Parathyroid adenoma (tissue), 2 donors: ENCODE measurements around the gene TRPM5.
A peak's percentile ranks its signal among the peaks of the same experiment; 100 is the strongest.
"Not testable (repeated sequence)": the region's sequence is repeated elsewhere in the genome, so short reads cannot be mapped to it uniquely, and the experiment has no call there.

Experiments used
- H2AFZ ChIP-seq: fragments of 300-600 bp; sonication (generic); one replicate; pipeline ENCODE4 v1.7.0; 2017; ENCODE audit warnings: antibody characterized with exemption, mild to moderate bottlenecking
- H3K27ac ChIP-seq: fragments of 300-600 bp; sonication (generic); one replicate; pipeline ENCODE4 v1.7.0; 2017
- H3K27me3 ChIP-seq: fragments of 300-600 bp; sonication (generic); one replicate; pipeline ENCODE4 v1.7.0; 2017; ENCODE audit warnings: low read length; ENCODE audit not compliant: control insufficient read depth, insufficient read depth
- H3K36me3 ChIP-seq: fragments of 300-600 bp; sonication (generic); one replicate; pipeline ENCODE4 v1.7.0; 2017; ENCODE audit warnings: low read length; ENCODE audit not compliant: control insufficient read depth, insufficient read depth
- H3K4me1 ChIP-seq: fragments of 300-600 bp; sonication (generic); one replicate; pipeline ENCODE4 v1.7.0; 2017; ENCODE audit warnings: control low read depth
- H3K4me2 ChIP-seq: fragments of 300-600 bp; sonication (generic); one replicate; pipeline ENCODE4 v1.7.0; 2017; ENCODE audit warnings: low read length
- H3K4me3 ChIP-seq: fragments of 300-600 bp; sonication (generic); one replicate; pipeline ENCODE4 v1.7.0; 2017; ENCODE audit warnings: low read depth, low read length
- H3K79me2 ChIP-seq: fragments of 300-600 bp; sonication (generic); one replicate; pipeline ENCODE4 v1.7.0; 2017; ENCODE audit warnings: control low read depth
- H3K9ac ChIP-seq: fragments of 300-600 bp; sonication (generic); one replicate; pipeline ENCODE4 v1.7.0; 2017; ENCODE audit warnings: mild to moderate bottlenecking
- H3K9me3 ChIP-seq: fragments of 300-600 bp; sonication (generic); one replicate; pipeline ENCODE4 v1.7.0; 2017; ENCODE audit warnings: low read length; ENCODE audit not compliant: control insufficient read depth
- TF ChIP-seq, protein P1 (sequence below): fragments of 300-600 bp; sonication (generic); IDR thresholded peaks from one replicate; pipeline ENCODE4 v1.7.0; 2017; ENCODE audit warnings: antibody characterized with exemption, mild to moderate bottlenecking
- donor health status: primary hyperparathyroidism.

TRPM5 gene

DNA sequence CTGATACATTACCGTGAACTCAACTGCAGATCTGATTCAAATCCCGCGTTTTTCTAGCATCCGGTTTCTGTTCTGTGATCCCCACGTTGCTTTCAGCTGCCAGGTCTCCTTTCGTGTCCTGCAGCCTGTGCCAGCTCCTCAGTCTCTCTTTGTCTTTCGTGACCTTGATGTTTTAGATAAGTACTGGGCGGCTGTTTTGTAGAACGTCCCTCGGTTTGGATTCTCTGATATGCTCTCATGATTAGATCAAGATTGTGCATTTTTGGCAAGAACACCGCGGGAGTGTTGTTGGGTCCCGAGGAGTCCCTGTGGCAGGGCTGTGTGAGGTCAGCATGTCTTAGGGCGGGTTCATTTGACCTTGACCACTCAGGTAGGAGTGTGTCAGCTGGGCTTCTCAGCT lies 39.1 kb upstream of the TRPM5 start:
- Histone ChIP-seq H3K9ac (no peak overlapping the region), H3K4me3 (peak overlapping the region; percentile 34), H3K9me3 (no peaks in the 10 kb centered on the region), H2AFZ (peak overlapping the region; percentile 9), H3K27me3 (no peaks in the 10 kb centered on the region), H3K27ac (peak overlapping the region; percentile 82), H3K4me2 (peak overlapping the region; percentile 57), H3K4me1 (peaks cover 3% of the 10 kb centered on the region), H3K79me2 (no peaks in the 10 kb centered on the region), H3K36me3 (peaks cover 3% of the 10 kb centered on the region)
- TF ChIP-seq, protein P1, sequence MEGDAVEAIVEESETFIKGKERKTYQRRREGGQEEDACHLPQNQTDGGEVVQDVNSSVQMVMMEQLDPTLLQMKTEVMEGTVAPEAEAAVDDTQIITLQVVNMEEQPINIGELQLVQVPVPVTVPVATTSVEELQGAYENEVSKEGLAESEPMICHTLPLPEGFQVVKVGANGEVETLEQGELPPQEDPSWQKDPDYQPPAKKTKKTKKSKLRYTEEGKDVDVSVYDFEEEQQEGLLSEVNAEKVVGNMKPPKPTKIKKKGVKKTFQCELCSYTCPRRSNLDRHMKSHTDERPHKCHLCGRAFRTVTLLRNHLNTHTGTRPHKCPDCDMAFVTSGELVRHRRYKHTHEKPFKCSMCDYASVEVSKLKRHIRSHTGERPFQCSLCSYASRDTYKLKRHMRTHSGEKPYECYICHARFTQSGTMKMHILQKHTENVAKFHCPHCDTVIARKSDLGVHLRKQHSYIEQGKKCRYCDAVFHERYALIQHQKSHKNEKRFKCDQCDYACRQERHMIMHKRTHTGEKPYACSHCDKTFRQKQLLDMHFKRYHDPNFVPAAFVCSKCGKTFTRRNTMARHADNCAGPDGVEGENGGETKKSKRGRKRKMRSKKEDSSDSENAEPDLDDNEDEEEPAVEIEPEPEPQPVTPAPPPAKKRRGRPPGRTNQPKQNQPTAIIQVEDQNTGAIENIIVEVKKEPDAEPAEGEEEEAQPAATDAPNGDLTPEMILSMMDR, result no peak

DNA sequence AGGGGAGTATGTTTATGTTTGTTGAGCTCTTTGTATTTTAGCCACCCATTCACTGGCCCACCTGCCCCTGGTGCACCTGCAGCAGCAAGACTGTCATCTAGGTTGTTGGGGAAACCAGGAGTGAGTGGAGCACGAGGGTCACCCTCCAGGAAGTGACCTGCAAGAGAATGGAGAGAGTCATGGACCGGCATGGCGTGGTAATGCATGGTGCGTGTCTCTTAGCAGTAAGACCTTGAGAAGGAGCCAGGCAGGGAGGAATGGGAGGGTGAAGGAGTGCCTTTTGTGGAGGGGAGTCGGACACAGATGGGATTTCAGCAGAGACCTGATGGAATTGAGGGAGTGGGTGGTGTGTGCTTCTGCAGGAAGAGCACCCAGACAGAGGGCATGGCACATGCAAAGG lies 38.4 kb upstream of the TRPM5 start:
- Histone ChIP-seq H3K79me2 (no peaks in the 10 kb centered on the region), H3K9ac (no peak overlapping the region), H3K4me3 (no peak overlapping the region), H2AFZ (no peak overlapping the region), H3K4me2 (no peak overlapping the region), H3K9me3 (no peaks in the 10 kb centered on the region), H3K27ac (peak overlapping the region; percentile 82), H3K4me1 (peaks cover 3% of the 10 kb centered on the region), H3K27me3 (no peaks in the 10 kb centered on the region), H3K36me3 (peaks cover under 1% of the 10 kb centered on the region)
- TF ChIP-seq, protein P1, result no peak

DNA sequence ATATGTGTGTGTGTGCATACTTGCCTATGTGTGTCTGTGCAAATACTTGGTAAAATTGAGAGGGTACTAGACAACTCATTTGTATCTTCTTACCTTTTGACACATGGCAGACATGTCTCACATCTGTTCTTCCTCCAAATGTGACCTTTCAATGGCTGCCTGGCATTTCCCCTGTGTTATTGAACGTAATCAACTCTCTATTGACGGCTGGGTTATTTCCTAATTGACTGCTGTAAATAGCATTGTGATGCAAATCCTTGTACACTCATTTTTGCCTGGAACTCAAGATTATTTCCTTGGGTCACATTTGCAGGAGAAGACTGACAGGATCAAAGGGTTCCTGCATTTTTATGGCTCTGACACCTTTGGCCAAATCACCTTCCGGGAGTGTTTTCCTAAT lies 37.9 kb upstream of the TRPM5 start:
- no peaks in the 10 kb centered on the region for H3K9me3 ChIP-seq
- H3K4me2 ChIP-seq, result no peak overlapping the region
- H3K4me1 ChIP-seq, result peaks cover 3% of the 10 kb centered on the region
- H3K4me3 ChIP-seq, result no peak overlapping the region
- H3K79me2 ChIP-seq, result no peaks in the 10 kb centered on the region
- no peak overlapping the region for H3K27ac ChIP-seq
- H3K27me3 ChIP-seq, result no peaks in the 10 kb centered on the region
- no peak overlapping the region for H3K9ac ChIP-seq
- TF ChIP-seq, protein P1, result no peak
- H3K36me3 ChIP-seq, result no peaks in the 10 kb centered on the region
- H2AFZ ChIP-seq, result no peak overlapping the region

DNA sequence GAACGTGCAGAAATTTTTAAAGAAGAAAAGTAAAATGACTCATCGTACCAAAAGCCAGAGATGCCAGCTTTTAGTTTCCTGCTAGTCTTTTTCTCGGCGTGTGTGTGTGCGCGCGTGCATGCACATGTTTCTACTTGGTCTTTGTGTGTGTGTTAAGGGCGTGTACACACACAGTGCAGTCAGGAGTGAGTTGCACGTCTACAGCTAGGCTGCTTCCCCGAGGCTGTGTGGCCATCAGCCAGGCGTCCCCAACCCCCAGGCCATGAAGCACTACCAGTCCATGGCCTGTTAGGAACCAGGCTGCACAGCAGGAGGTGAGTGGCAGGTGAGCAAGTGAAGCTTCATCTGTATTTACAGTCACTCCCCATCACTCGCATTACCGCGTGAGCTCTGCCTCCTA lies 36.9 kb upstream of the TRPM5 start:
- Histone ChIP-seq H3K4me1 (peaks cover 3% of the 10 kb centered on the region), H3K27me3 (no peaks in the 10 kb centered on the region), H3K4me2 (no peak overlapping the region), H3K36me3 (no peaks in the 10 kb centered on the region), H3K4me3 (no peak overlapping the region), H3K9ac (no peak overlapping the region), H3K79me2 (no peaks in the 10 kb centered on the region), H3K9me3 (no peaks in the 10 kb centered on the region), H2AFZ (no peak overlapping the region), H3K27ac (no peak overlapping the region)
- TF ChIP-seq, protein P1, result no peak

DNA sequence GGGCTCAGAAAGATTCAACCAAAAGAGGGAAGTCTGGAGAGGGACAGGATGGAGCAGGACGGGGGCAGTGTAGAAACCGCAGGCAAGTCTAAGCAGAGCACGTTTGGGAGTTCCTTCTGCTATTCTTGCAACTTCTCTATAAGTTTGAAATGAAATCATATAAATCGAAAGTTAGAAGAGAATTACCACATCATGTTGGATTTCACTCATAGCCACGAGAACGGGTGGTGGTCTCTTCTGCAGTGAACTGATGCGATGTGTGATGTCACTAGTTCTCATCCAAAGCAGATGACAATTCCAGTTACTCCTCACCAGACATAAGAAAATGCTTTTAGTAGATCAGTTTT lies 36.5 kb upstream of the TRPM5 start:
- H3K4me2 ChIP-seq, result no peak overlapping the region
- no peak overlapping the region for H3K4me3 ChIP-seq
- peaks cover 3% of the 10 kb centered on the region for H3K4me1 ChIP-seq
- no peaks in the 10 kb centered on the region for H3K27me3 ChIP-seq
- no peak overlapping the region for H2AFZ ChIP-seq
- no peaks in the 10 kb centered on the region for H3K9me3 ChIP-seq
- no peak overlapping the region for H3K9ac ChIP-seq
- H3K79me2 ChIP-seq, result no peaks in the 10 kb centered on the region
- TF ChIP-seq, protein P1, result no peak
- no peaks in the 10 kb centered on the region for H3K36me3 ChIP-seq
- no peak overlapping the region for H3K27ac ChIP-seq

DNA sequence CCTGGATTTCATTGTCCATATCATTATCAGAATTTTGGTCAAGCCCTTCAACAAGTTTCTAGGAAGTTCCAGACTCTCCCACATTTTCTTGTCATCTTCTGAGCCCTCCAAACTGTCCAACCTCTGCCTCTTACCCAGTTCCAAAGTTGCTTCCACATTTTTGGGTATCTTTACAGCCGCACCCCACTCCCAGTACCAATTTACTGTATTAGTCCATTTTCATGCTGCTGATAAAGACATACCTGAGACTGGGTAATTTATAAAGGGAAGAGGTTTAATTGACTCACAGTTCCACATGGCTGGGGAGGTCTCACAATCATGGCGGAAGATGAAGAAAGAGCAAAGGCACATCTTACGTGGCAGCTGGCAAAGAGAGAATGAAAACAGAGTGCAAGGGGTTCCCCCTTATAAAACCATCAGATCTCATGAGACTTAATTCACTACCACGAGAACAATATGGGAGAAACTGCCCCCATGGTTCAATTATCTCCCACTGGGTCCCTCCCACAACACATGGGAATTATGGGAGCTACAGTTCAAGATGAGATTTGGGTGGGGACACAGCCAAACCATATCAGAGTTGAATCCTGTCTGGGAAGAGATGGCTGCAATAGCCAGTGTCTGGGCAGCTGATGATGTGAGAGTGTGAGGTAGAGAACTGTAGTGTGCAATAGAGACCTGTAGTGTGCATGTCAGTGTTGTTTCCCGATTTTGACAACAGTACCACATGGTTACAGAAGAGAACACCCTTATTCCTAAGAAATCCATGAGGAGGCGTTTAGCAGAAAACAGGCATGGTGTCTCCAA lies 36.0 kb upstream of the TRPM5 start:
- not testable (repeated sequence) for H3K4me1 ChIP-seq, H3K4me2 ChIP-seq, H3K27me3 ChIP-seq, H3K4me3 ChIP-seq, H3K9ac ChIP-seq, H3K27ac ChIP-seq, H3K79me2 ChIP-seq, H3K36me3 ChIP-seq, H3K9me3 ChIP-seq, H2AFZ ChIP-seq
